Measurements from ENCODE around the gene DTX1. TPM values are rescaled to one million over a fixed set of nuclear protein-coding genes. Genes with fewer than 3 reads are reported as not detected.
A peak's percentile ranks its signal among the peaks of the same experiment; 100 is the strongest.

The DTX1 gene
- total RNA-seq, 1 donor from 2014 or later: 4.6 TPM

DNA sequence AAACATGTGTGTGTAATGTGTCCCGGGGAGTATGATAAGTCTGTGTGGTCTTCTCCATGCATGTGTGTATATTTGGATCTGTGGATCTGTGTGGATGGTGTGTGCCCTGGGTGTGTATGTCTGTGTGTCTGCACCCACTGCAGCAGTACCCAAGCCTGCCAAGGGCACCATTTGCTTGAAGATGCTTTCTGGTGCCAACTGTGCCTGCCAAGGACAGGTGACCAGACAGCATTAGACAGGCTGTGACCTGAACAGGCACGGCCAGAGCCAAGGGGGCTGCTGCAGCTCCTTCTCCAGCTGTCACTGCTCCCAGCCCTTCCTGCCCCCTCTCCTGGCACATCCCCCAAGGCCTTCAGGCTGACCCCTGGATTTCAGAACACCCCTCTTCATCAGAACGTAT, 35.0 kb downstream of the DTX1 start:
- H3K4me1 ChIP-seq (ENCODE audit: insufficient read depth, low read length): no peaks in the 10 kb centered on the region
- no peak overlapping the region for H3K9ac ChIP-seq (ENCODE audit: low read length)
- no peak overlapping the region for H3K4me2 ChIP-seq (ENCODE audit: low read length)
- no peaks in the 10 kb centered on the region for H3K79me2 ChIP-seq (ENCODE audit: insufficient read depth, low read length)
- peaks cover 15% of the 10 kb centered on the region for H3K27me3 ChIP-seq (ENCODE audit: insufficient read depth, low read length)
- Mint-ChIP-seq H3K36me3 (ENCODE audit: low read depth, unreplicated experiment) (peaks cover 8% of the 10 kb centered on the region), H3K4me3 (ENCODE audit: unreplicated experiment) (no peak overlapping the region), H3K4me1 (ENCODE audit: low read depth, unreplicated experiment) (peaks cover 13% of the 10 kb centered on the region), H3K27ac (ENCODE audit: unreplicated experiment) (no peak overlapping the region), H3K27me3 (ENCODE audit: low read depth, unreplicated experiment) (peaks cover 61% of the 10 kb centered on the region), H3K9me3 (ENCODE audit: unreplicated experiment) (peaks cover 4% of the 10 kb centered on the region)
- no peak for FAIRE-seq
- no peak overlapping the region for H2AFZ ChIP-seq (ENCODE audit: low read depth, low read length)
- no peak for TF ChIP-seq EZH2 (IDR thresholded peaks at IDR 0.05; ENCODE audit: insufficient read depth, low read length)
- TF ChIP-seq, protein P1, sequence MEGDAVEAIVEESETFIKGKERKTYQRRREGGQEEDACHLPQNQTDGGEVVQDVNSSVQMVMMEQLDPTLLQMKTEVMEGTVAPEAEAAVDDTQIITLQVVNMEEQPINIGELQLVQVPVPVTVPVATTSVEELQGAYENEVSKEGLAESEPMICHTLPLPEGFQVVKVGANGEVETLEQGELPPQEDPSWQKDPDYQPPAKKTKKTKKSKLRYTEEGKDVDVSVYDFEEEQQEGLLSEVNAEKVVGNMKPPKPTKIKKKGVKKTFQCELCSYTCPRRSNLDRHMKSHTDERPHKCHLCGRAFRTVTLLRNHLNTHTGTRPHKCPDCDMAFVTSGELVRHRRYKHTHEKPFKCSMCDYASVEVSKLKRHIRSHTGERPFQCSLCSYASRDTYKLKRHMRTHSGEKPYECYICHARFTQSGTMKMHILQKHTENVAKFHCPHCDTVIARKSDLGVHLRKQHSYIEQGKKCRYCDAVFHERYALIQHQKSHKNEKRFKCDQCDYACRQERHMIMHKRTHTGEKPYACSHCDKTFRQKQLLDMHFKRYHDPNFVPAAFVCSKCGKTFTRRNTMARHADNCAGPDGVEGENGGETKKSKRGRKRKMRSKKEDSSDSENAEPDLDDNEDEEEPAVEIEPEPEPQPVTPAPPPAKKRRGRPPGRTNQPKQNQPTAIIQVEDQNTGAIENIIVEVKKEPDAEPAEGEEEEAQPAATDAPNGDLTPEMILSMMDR (IDR thresholded peaks at IDR 0.05; ENCODE audit: insufficient read depth, low read depth, low read length): no peak
- H3K4me3 ChIP-seq (ENCODE audit: insufficient read depth, low read depth, low read length): no peak overlapping the region
- H4K20me1 ChIP-seq (ENCODE audit: insufficient read depth, low read length): no peaks in the 10 kb centered on the region
- H3K27ac ChIP-seq (ENCODE audit: low read depth, low read length): no peak overlapping the region
- H3K36me3 ChIP-seq (ENCODE audit: insufficient read depth, low read length): no peaks in the 10 kb centered on the region
- no peaks in the 10 kb centered on the region for H3K9me3 ChIP-seq (ENCODE audit: insufficient read depth, low read depth, low read length)
- DNase-seq (ENCODE audit: low read depth): no peak

DNA sequence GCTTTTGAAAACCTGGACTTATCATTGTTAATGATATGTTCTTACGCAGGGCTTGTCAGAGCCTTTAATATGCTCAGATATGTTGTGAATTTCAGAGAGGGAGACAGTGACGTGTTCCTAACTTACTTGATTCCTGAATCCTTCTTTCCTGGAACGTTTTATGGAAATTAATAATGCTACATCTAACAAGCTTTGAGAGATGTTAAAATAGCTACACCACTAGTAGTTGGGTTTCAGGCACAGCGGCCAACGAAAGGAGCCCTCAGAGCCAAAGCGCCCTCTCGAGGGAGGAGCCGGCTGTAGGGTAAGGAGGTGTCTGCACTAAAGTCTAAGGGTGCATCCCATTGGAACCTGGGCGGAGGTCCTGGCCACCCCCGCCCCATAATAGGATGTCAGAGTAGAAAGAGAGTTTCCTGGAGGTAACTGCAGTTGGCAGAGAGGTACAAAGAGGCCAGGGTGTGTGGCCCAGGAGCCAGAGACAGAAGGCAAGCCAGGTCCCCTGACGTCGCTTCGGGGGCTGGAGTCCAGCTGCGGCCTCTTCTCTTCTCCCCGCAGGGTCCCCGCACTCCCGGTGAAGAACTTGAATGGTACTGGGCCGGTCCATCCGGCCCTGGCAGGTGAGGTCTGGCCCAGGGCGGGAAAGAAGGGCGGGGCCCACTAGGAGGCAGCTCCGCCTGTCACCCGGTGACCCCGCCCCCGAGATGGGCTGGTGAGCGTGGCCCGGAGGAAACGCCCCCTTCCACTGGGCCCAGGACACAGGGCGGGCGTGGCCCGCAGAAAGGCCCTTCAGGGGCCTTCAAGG, 36.3 kb downstream of the DTX1 start:
- Histone ChIP-seq H3K4me2 (ENCODE audit: low read length) (no peak overlapping the region), H3K4me1 (ENCODE audit: insufficient read depth, low read length) (peaks cover under 1% of the 10 kb centered on the region), H3K4me3 (ENCODE audit: insufficient read depth, low read depth, low read length) (no peak overlapping the region), H3K9me3 (ENCODE audit: insufficient read depth, low read depth, low read length) (no peaks in the 10 kb centered on the region), H3K27ac (ENCODE audit: low read depth, low read length) (no peak overlapping the region), H3K79me2 (ENCODE audit: insufficient read depth, low read length) (no peaks in the 10 kb centered on the region), H3K36me3 (ENCODE audit: insufficient read depth, low read length) (no peaks in the 10 kb centered on the region), H3K9ac (ENCODE audit: low read length) (no peak overlapping the region), H2AFZ (ENCODE audit: low read depth, low read length) (no peak overlapping the region), H3K27me3 (ENCODE audit: insufficient read depth, low read length) (peaks cover 15% of the 10 kb centered on the region), H4K20me1 (ENCODE audit: insufficient read depth, low read length) (no peaks in the 10 kb centered on the region)
- H3K4me3 Mint-ChIP-seq (ENCODE audit: unreplicated experiment): peak overlapping the region; percentile 71
- no peak overlapping the region for H3K27ac Mint-ChIP-seq (ENCODE audit: unreplicated experiment)
- peaks cover 62% of the 10 kb centered on the region for H3K27me3 Mint-ChIP-seq (ENCODE audit: low read depth, unreplicated experiment)
- TF ChIP-seq, protein P1 (IDR thresholded peaks at IDR 0.05; ENCODE audit: insufficient read depth, low read depth, low read length): no peak
- no peak for TF ChIP-seq EZH2 (IDR thresholded peaks at IDR 0.05; ENCODE audit: insufficient read depth, low read length)
- peaks cover 6% of the 10 kb centered on the region for H3K4me1 Mint-ChIP-seq (ENCODE audit: low read depth, unreplicated experiment)
- peaks cover 4% of the 10 kb centered on the region for H3K9me3 Mint-ChIP-seq (ENCODE audit: unreplicated experiment)
- no peak for FAIRE-seq
- peaks cover 8% of the 10 kb centered on the region for H3K36me3 Mint-ChIP-seq (ENCODE audit: low read depth, unreplicated experiment)
- DNase-seq (ENCODE audit: low read depth): no peak
